Nephron (organoid): ENCODE measurements around the gene GIGYF1.
"Not testable (repeated sequence)": the region's sequence is repeated elsewhere in the genome, so short reads cannot be mapped to it uniquely, and the experiment has no call there.

Source experiments
- H3K27ac Mint-ChIP-seq, 3 experiments: 2 replicates each; pipeline ENCODE4 v1.8.0; 2020; ENCODE audit warnings: mixed read lengths in 3 of 3, mild to moderate bottlenecking in 2 of 3, moderate library complexity in 1 of 3
- H3K27me3 Mint-ChIP-seq: 2 replicates; pipeline ENCODE4 v1.8.0; 2021; ENCODE audit warnings: low read depth, mild to moderate bottlenecking, moderate library complexity, mixed read lengths
- H3K36me3 Mint-ChIP-seq: 2 replicates; pipeline ENCODE4 v1.8.0; 2020; ENCODE audit warnings: low read depth, mixed read lengths
- H3K4me1 Mint-ChIP-seq: 2 replicates; pipeline ENCODE4 v1.8.0; 2020; ENCODE audit warnings: mixed read lengths
- H3K4me3 Mint-ChIP-seq, 3 experiments: 2 replicates each; pipeline ENCODE4 v1.8.0; 2020; ENCODE audit warnings: mild to moderate bottlenecking in 3 of 3, mixed read lengths in 3 of 3, moderate library complexity in 2 of 3
- H3K9me3 Mint-ChIP-seq: 2 replicates; pipeline ENCODE4 v1.8.0; 2020; ENCODE audit warnings: mixed read lengths
- TF ChIP-seq, protein P1 (sequence below), 3 experiments: fragments of 200-600 bp; sonication (generic); IDR thresholded peaks; one replicate each; pipeline ENCODE4 v1.5.0; 2021; ENCODE audit warnings: antibody characterized with exemption in 3 of 3; ENCODE audit not compliant: unreplicated experiment in 3 of 3

The GIGYF1 gene

DNA sequence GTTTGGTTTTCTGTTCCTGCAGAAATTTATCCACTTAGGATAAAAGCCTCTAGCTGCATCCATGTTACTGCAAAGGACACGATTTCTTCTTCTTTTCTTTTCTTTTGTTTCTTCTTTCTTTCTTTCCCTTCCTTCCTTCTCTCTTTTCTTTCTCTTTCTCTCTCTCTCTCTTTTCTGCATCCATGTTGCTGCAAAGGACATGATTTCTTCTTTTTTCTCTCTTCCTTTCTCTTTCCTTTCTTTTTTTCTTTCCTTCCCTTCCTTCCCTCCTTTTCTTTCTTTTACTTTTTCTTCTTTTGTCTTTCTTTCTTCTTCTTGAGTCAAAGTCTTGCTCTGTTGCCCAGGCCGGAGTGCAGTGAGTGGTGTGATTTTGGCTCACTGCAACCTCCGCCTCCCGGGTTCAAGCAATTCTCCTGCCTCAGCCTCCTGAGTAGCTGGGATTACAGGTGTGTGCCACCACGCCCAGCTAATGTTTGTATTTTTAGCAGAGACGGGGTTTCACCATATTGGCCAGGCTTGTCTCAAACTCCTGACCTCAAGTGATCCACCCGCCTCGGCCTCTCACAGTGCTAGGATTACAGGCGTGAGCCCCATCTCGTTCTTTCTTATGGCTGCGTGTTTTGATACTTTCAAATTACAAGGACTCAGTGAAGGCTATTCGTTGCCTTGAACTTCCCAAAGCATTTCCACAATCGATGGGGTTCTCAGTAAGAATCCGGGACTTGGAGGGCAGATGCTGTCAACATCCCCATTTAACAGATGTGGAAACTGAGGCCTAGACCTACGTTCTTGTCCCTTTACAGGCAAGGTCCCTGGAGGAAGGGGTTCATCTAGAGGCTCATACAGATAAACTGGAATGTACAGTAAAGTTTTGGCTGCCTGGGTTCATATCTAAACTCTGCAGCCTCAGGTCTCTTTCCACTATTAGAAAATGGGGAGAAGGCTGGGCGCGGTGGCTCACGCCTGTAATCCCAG is 22.4 kb downstream of the GIGYF1 start:
- Mint-ChIP-seq H3K9me3 (no peaks in the 10 kb centered on the region), H3K27me3 (peaks cover 18% of the 10 kb centered on the region), H3K4me3 (peak overlapping the region; percentile 54 to 96 (median 95)), H3K36me3 (peaks cover 4% of the 10 kb centered on the region), H3K4me1 (no peaks in the 10 kb centered on the region), H3K27ac (no peak overlapping the region)
- TF ChIP-seq, protein P1, sequence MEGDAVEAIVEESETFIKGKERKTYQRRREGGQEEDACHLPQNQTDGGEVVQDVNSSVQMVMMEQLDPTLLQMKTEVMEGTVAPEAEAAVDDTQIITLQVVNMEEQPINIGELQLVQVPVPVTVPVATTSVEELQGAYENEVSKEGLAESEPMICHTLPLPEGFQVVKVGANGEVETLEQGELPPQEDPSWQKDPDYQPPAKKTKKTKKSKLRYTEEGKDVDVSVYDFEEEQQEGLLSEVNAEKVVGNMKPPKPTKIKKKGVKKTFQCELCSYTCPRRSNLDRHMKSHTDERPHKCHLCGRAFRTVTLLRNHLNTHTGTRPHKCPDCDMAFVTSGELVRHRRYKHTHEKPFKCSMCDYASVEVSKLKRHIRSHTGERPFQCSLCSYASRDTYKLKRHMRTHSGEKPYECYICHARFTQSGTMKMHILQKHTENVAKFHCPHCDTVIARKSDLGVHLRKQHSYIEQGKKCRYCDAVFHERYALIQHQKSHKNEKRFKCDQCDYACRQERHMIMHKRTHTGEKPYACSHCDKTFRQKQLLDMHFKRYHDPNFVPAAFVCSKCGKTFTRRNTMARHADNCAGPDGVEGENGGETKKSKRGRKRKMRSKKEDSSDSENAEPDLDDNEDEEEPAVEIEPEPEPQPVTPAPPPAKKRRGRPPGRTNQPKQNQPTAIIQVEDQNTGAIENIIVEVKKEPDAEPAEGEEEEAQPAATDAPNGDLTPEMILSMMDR (IDR thresholded peaks at IDR 0.05; ENCODE audit: unreplicated experiment in 3 of 3): no peak

DNA sequence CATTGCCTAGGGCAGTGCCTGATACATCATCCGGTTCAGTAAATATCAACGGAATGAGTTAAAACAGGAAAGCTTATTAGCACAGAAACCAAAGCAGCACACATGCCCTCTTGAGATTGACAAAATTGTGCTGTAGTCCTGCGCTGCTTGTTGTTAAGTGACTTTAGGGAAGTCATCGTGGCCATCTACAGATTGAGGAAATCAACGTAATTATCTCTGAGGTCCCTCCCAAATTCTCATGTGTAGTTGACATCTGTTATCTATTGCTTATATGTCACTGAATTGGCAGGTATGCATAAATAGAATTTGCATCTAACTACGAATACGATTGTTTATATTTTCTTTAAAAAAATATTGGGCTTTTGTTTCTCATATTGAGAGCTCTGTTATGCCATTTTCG is 24.0 kb downstream of the GIGYF1 start:
- Mint-ChIP-seq H3K27ac (no peak overlapping the region), H3K36me3 (no peaks in the 10 kb centered on the region), H3K4me1 (no peaks in the 10 kb centered on the region), H3K4me3 (no peak overlapping the region), H3K9me3 (no peaks in the 10 kb centered on the region), H3K27me3 (peaks cover 29% of the 10 kb centered on the region)
- TF ChIP-seq, protein P1 (IDR thresholded peaks at IDR 0.05; ENCODE audit: unreplicated experiment in 3 of 3): no peak

DNA sequence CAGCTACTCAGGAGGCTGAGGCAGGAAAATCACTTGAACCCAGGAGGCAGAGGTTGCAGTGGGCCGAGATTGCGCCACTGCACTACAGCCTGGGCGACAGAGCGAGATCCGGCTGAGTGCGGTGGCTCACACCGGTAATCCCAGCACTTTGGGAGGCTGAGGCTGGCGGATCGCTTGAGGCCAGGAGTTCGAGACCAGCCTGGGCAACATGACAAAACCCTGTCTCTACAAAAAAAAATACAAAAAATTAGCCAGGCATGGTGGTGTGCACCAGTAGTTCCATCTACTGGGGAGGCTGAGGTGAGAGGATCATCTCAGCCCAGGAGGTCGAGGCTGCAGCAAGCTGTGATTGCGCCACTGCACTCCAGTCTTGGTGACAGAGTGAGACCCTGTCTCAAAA is 24.9 kb downstream of the GIGYF1 start:
- not testable (repeated sequence) for H3K36me3 Mint-ChIP-seq, H3K9me3 Mint-ChIP-seq, H3K27ac Mint-ChIP-seq, H3K4me1 Mint-ChIP-seq, H3K4me3 Mint-ChIP-seq
- peaks cover 32% of the 10 kb centered on the region for H3K27me3 Mint-ChIP-seq

DNA sequence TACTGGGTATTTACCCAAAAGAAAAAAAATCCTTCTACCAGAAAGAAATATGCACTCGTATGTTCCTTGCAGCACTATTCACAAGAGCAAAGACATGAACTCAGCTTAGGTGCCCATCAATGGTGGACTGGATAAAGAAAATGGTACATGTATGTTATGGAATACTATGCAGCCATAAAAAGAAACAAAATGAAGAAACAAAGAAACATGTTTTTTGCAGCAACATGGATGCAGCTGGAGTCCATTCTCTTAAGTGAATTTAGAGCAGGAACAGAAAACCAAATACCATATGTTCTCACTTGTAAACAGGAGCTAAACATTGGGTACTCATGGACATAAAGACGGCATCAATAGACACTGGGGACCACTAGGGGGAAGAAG is 26.0 kb downstream of the GIGYF1 start:
- TF ChIP-seq, protein P1 (IDR thresholded peaks at IDR 0.05; ENCODE audit: unreplicated experiment in 3 of 3): no peak
- Mint-ChIP-seq H3K9me3 (no peaks in the 10 kb centered on the region), H3K27me3 (peaks cover 35% of the 10 kb centered on the region), H3K27ac (no peak overlapping the region), H3K4me1 (no peaks in the 10 kb centered on the region), H3K36me3 (no peaks in the 10 kb centered on the region), H3K4me3 (no peak overlapping the region)

DNA sequence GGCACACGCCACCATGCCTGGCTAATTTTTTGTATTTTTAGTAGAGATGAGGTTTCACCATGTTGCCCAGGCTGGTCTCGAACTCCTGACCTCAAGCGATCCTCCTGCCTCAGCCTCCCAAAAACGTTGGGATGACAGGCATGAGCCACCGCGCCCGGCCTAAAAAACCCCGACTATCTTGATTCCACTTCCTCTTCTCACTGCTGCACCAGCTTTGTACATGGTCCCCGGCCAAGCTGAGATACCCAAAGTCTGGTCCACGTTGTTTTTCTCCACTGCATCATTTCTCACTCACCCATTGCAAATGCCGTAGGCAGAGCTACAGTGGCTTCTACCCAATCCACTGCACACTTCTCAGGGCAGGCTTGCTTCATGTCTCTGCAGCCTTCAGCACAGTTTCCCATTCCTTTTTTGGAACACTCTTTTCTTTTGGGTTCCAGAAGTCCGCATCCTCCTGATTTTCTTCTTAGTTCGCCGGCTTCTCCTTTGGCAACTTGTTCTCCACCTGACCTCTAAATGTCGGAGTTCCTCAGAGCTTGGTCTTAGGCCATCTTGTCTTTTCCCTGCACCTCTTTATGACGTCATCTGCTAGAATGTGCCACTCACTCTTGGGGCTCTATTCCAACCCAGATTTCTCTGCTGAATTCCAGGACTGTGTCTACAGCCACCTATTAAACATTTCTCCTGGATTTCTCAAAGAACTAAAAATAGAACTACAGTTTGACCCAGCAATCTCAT is 26.6 kb downstream of the GIGYF1 start:
- H3K4me3 Mint-ChIP-seq: no peak overlapping the region
- no peak overlapping the region for H3K27ac Mint-ChIP-seq
- no peaks in the 10 kb centered on the region for H3K4me1 Mint-ChIP-seq
- H3K9me3 Mint-ChIP-seq: no peaks in the 10 kb centered on the region
- no peaks in the 10 kb centered on the region for H3K36me3 Mint-ChIP-seq
- H3K27me3 Mint-ChIP-seq: peaks cover 36% of the 10 kb centered on the region
- TF ChIP-seq, protein P1 (IDR thresholded peaks at IDR 0.05; ENCODE audit: unreplicated experiment in 3 of 3): no peak

DNA sequence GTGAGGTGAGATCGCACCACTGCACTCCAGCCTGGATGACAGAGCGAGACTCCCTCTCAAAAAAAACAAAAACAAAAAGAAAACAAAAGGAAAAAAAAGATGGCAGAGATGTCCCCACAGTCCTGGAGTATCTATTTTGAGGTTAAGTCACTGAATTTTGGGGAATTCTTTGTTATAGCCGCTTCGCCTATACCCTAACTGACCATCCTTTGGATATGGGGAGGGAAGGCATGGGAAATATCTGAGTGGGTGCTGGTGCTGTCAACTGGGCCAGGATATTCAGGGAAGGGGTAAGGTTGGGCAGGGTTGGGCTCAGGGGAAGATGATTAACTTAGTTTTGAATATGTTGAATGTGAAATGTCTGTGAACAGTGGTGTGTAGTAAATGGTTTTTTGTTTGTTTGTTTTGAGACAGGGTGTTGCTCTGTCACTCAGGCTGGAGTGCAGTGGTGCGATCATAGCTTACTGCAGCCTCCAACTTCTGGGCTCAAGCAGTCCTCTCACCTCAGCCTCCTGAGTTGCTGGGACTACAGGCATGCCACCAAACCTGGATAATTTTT is 28.8 kb downstream of the GIGYF1 start:
- Mint-ChIP-seq H3K27me3 (peaks cover 29% of the 10 kb centered on the region), H3K4me1 (no peaks in the 10 kb centered on the region), H3K4me3 (no peak overlapping the region), H3K27ac (no peak overlapping the region), H3K36me3 (no peaks in the 10 kb centered on the region), H3K9me3 (no peaks in the 10 kb centered on the region)
- TF ChIP-seq, protein P1 (IDR thresholded peaks at IDR 0.05; ENCODE audit: unreplicated experiment in 3 of 3): no peak

DNA sequence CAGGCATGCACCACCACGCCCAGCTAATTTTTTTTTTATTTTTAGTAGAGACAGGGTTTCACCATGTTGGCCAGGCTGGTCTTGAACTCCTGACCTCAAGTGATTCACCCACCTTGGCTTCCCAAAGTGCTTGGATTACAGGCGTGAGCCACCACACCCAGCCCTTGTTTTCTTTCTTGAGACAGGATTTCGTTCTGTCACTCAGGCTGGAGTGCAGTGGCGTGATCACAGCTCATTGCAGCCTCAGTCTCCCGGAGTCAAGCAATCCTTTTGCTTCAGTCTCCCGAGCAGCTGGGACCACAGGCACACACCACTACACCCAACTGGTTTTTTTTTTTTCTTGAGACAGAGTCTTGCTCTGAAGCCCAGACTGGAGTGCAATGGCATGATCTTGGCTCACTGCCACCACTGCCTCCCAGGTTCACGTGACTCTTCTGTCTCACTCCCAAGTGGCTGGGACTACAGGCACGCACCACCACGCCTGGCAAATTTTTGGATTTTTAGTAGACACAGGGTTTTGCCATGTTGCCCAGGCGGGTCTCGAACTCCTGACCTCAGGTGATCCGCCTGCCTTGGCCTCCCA is 31.8 kb downstream of the GIGYF1 start:
- H3K27me3 Mint-ChIP-seq: peaks cover 34% of the 10 kb centered on the region
- not testable (repeated sequence) for H3K36me3 Mint-ChIP-seq, H3K27ac Mint-ChIP-seq, H3K4me1 Mint-ChIP-seq, H3K4me3 Mint-ChIP-seq, H3K9me3 Mint-ChIP-seq
